WTC11 (cell line): ENCODE data around the gene CAMK1.

Experiments used
- JUN ChIP-seq: sonication (generic); formaldehyde crosslinking; IDR thresholded peaks from 2 replicates; pipeline ENCODE4 v1.8.0; 2023; ENCODE audit warnings: mild to moderate bottlenecking, missing genetic modification reagents
- SP1 ChIP-seq: sonication (generic); formaldehyde crosslinking; conservative IDR thresholded peaks from 2 replicates; pipeline ENCODE4 v1.8.1; 2022; ENCODE audit warnings: missing genetic modification reagents
- ZNF121 ChIP-seq: sonication (generic); formaldehyde crosslinking; IDR thresholded peaks from 2 replicates; pipeline ENCODE4 v1.8.0; 2023; ENCODE audit warnings: missing genetic modification reagents
- ZNF219 ChIP-seq: sonication (generic); formaldehyde crosslinking; IDR thresholded peaks from 2 replicates; pipeline ENCODE4 v1.8.0; 2023; ENCODE audit warnings: missing genetic modification reagents, mild to moderate bottlenecking, borderline replicate concordance
- ZNF317 ChIP-seq: sonication (generic); formaldehyde crosslinking; IDR thresholded peaks from 2 replicates; pipeline ENCODE4 v1.8.1; 2023; ENCODE audit warnings: low read depth, mild to moderate bottlenecking, moderate library complexity, missing genetic modification reagents, borderline replicate concordance
- TF ChIP-seq, protein P1 (sequence below): sonication (generic); formaldehyde crosslinking; IDR thresholded peaks from 2 replicates; pipeline ENCODE4 v1.8.1; 2023; ENCODE audit warnings: mild to moderate bottlenecking, missing genetic modification reagents, moderate library complexity
- TF ChIP-seq, protein P2 (sequence below): fragments of 200-600 bp; IDR thresholded peaks from 2 replicates; pipeline ENCODE4 v1.8.0; 2022; ENCODE audit warnings: antibody characterized with exemption
- TF ChIP-seq, protein P3 (sequence below): sonication (generic); formaldehyde crosslinking; conservative IDR thresholded peaks from 2 replicates; pipeline ENCODE4 v1.8.1; 2023; ENCODE audit warnings: mild to moderate bottlenecking, low read depth, missing genetic modification reagents, moderate library complexity
- TF ChIP-seq, protein P4 (sequence below): sonication (generic); formaldehyde crosslinking; IDR thresholded peaks from 2 replicates; pipeline ENCODE4 v1.8.1; 2023; ENCODE audit warnings: mild to moderate bottlenecking, missing genetic modification reagents

DNA sequence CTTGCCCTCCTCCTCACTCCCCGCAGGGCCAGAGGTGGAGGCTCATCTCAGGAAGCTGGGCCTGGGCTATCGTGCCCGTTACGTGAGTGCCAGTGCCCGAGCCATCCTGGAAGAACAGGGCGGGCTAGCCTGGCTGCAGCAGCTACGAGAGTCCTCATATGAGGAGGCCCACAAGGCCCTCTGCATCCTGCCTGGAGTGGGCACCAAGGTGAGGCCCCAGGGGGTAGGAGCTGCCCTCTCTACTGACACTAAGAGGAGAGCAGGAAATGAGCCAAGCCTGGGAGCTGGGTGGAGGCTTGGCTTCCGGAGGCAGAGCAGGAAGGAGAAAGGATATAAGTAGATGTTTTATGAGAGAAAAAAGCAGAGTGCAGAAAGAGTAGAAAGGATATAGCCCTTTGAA lies 15.1 kb downstream of the CAMK1 start:
- TF ChIP-seq, protein P1, sequence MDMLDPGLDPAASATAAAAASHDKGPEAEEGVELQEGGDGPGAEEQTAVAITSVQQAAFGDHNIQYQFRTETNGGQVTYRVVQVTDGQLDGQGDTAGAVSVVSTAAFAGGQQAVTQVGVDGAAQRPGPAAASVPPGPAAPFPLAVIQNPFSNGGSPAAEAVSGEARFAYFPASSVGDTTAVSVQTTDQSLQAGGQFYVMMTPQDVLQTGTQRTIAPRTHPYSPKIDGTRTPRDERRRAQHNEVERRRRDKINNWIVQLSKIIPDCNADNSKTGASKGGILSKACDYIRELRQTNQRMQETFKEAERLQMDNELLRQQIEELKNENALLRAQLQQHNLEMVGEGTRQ (CRISPR knock-in tag) = no peak
- TF ChIP-seq ZNF121 (CRISPR knock-in tag) (no peak), ZNF219 (no peak), JUN (CRISPR knock-in tag) (no peak), ZNF317 (CRISPR knock-in tag) (no peak), SP1 (no peak)
- TF ChIP-seq, protein P2, sequence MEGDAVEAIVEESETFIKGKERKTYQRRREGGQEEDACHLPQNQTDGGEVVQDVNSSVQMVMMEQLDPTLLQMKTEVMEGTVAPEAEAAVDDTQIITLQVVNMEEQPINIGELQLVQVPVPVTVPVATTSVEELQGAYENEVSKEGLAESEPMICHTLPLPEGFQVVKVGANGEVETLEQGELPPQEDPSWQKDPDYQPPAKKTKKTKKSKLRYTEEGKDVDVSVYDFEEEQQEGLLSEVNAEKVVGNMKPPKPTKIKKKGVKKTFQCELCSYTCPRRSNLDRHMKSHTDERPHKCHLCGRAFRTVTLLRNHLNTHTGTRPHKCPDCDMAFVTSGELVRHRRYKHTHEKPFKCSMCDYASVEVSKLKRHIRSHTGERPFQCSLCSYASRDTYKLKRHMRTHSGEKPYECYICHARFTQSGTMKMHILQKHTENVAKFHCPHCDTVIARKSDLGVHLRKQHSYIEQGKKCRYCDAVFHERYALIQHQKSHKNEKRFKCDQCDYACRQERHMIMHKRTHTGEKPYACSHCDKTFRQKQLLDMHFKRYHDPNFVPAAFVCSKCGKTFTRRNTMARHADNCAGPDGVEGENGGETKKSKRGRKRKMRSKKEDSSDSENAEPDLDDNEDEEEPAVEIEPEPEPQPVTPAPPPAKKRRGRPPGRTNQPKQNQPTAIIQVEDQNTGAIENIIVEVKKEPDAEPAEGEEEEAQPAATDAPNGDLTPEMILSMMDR = no peak
- TF ChIP-seq, protein P3, sequence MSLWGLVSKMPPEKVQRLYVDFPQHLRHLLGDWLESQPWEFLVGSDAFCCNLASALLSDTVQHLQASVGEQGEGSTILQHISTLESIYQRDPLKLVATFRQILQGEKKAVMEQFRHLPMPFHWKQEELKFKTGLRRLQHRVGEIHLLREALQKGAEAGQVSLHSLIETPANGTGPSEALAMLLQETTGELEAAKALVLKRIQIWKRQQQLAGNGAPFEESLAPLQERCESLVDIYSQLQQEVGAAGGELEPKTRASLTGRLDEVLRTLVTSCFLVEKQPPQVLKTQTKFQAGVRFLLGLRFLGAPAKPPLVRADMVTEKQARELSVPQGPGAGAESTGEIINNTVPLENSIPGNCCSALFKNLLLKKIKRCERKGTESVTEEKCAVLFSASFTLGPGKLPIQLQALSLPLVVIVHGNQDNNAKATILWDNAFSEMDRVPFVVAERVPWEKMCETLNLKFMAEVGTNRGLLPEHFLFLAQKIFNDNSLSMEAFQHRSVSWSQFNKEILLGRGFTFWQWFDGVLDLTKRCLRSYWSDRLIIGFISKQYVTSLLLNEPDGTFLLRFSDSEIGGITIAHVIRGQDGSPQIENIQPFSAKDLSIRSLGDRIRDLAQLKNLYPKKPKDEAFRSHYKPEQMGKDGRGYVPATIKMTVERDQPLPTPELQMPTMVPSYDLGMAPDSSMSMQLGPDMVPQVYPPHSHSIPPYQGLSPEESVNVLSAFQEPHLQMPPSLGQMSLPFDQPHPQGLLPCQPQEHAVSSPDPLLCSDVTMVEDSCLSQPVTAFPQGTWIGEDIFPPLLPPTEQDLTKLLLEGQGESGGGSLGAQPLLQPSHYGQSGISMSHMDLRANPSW (CRISPR knock-in tag) = no peak
- TF ChIP-seq, protein P4, sequence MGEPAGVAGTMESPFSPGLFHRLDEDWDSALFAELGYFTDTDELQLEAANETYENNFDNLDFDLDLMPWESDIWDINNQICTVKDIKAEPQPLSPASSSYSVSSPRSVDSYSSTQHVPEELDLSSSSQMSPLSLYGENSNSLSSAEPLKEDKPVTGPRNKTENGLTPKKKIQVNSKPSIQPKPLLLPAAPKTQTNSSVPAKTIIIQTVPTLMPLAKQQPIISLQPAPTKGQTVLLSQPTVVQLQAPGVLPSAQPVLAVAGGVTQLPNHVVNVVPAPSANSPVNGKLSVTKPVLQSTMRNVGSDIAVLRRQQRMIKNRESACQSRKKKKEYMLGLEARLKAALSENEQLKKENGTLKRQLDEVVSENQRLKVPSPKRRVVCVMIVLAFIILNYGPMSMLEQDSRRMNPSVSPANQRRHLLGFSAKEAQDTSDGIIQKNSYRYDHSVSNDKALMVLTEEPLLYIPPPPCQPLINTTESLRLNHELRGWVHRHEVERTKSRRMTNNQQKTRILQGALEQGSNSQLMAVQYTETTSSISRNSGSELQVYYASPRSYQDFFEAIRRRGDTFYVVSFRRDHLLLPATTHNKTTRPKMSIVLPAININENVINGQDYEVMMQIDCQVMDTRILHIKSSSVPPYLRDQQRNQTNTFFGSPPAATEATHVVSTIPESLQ (CRISPR knock-in tag) = no peak
